Calu3 (cell line): ENCODE measurements around the gene NTMT1. TPM values are rescaled to one million over a fixed set of nuclear protein-coding genes. Genes with fewer than 3 reads are reported as not detected.
A peak's percentile ranks its signal among the peaks of the same experiment; 100 is the strongest.

Experiments used
- BruUV-seq: library from RNA; stranded (reverse); fragments of 400-500 nt; replicated peaks from 2 replicates; lab custom pipeline; 2021; lab: Mats Ljungman, UMichigan
- CTCF ChIA-PET: fragments of 300-600 bp; sonication (Branson Sonifier 250); formaldehyde crosslinking; loops from one replicate; lab custom pipeline; 2022; ENCODE audit warnings: antibody characterized with exemption; lab: Charles Lee
- DNase-seq: peaks from one replicate; pipeline ENCODE4 v3.0.0; 2022
- H3K27ac Mint-ChIP-seq: one replicate; pipeline ENCODE4 v1.8.0; 2022; ENCODE audit warnings: mixed read lengths; ENCODE audit not compliant: unreplicated experiment
- H3K27me3 Mint-ChIP-seq: one replicate; pipeline ENCODE4 v1.8.0; 2022; ENCODE audit warnings: mixed read lengths; ENCODE audit not compliant: unreplicated experiment
- H3K36me3 Mint-ChIP-seq: one replicate; pipeline ENCODE4 v1.8.0; 2022; ENCODE audit warnings: mild to moderate bottlenecking, moderate library complexity, mixed read lengths; ENCODE audit not compliant: insufficient read depth, unreplicated experiment
- H3K4me1 Mint-ChIP-seq: one replicate; pipeline ENCODE4 v1.8.0; 2022; ENCODE audit warnings: mild to moderate bottlenecking, low read depth, mixed read lengths; ENCODE audit not compliant: unreplicated experiment
- H3K4me3 Mint-ChIP-seq: one replicate; pipeline ENCODE4 v1.8.0; 2022; ENCODE audit warnings: mild to moderate bottlenecking, low read depth, moderate library complexity, mixed read lengths; ENCODE audit not compliant: unreplicated experiment
- H3K9me3 Mint-ChIP-seq: one replicate; pipeline ENCODE4 v1.8.0; 2022; ENCODE audit warnings: low read depth, mixed read lengths; ENCODE audit not compliant: unreplicated experiment
- intact Hi-C: fragments of 100-400 bp; cut with micrococcal nuclease; formaldehyde crosslinking; loops from one replicate; pipeline ENCODE4 v1.10.0; 2022; ENCODE audit not compliant: unreplicated experiment
- total RNA-seq: library from RNA; stranded (reverse); gene quantifications from 2 replicates; pipeline ENCODE4 v1.2.3, GENCODE V29; 2022
- TF ChIP-seq, protein P1 (sequence below): fragments of 200-600 bp; IDR thresholded peaks from one replicate; pipeline ENCODE4 v1.8.0; 2022; ENCODE audit warnings: antibody characterized with exemption; ENCODE audit not compliant: unreplicated experiment

The NTMT1 gene
- total RNA-seq, 1 experiment from 2014 or later: 36.1 TPM

DNA sequence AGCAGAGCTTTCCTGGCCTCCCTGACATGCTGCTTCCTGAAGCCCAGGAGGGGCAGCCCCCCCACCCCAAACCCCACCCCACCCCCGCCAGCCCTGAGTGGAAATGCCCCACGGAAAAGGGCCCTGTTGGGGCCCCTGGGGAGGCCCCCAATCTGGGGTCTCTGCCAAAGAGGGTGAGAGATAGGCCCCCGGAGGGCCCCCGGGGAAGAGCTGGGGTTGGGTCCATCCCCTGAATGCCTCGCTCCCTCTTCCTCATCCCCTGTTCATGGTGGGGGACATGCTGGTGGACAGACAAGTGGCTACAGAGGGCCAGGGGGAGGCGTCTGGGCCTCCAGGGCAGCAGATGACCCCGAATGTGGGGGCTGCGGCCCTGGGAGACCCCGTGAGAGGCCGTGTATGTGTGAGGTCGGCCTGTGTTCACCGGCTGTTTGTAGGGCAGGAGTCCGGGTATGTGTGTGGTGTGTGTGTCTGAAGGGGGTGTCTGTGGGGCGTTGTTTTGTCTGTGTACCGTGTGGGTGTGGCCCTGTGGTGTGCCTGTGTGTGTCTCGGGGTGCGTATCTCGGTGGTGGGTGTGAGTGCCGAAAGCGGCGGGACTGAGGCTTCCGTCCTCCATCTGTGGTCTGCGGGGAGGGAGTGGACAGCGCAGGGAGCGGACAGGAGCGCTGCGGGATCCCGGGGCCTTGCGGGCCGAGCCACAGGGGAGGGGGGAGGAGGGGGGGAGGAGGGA lies 16.3 kb upstream of the NTMT1 start:
- BruUV-seq: no TSS peak
- intact Hi-C loops: loop anchor here (5.0 to 10.0 kb wide), 3 partner anchors 112 to 435 kb away; partner anchors contain the start of gene IER5L

DNA sequence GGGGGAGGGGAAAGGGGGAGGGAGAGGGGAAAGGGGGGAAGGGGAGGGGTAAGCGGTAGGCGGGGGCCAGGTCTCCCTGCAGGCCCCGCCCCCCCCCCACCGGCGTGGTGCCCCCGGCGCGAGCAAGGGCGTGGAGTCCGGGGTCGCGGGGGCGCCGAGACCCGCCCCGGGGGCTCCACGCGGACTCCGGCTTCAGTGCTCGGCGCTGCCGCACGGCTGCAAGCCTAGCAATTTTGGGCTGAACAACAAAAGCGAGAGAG lies 15.8 kb upstream of the NTMT1 start:
- Mint-ChIP-seq H3K27ac (peak overlapping the region; percentile 88), H3K36me3 (peaks cover 52% of the 10 kb centered on the region), H3K4me3 (peak overlapping the region; percentile 79), H3K27me3 (no peaks in the 10 kb centered on the region), H3K4me1 (peaks cover 21% of the 10 kb centered on the region), H3K9me3 (no peaks in the 10 kb centered on the region)
- CTCF ChIA-PET: no interaction called here
- intact Hi-C loops: loop anchor here (10.0 kb wide), 2 partner anchors 225 to 435 kb away; partner anchors contain the start of gene IER5L
- TF ChIP-seq, protein P1, sequence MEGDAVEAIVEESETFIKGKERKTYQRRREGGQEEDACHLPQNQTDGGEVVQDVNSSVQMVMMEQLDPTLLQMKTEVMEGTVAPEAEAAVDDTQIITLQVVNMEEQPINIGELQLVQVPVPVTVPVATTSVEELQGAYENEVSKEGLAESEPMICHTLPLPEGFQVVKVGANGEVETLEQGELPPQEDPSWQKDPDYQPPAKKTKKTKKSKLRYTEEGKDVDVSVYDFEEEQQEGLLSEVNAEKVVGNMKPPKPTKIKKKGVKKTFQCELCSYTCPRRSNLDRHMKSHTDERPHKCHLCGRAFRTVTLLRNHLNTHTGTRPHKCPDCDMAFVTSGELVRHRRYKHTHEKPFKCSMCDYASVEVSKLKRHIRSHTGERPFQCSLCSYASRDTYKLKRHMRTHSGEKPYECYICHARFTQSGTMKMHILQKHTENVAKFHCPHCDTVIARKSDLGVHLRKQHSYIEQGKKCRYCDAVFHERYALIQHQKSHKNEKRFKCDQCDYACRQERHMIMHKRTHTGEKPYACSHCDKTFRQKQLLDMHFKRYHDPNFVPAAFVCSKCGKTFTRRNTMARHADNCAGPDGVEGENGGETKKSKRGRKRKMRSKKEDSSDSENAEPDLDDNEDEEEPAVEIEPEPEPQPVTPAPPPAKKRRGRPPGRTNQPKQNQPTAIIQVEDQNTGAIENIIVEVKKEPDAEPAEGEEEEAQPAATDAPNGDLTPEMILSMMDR: no peak
- DNase-seq: no peak
- no TSS peak for BruUV-seq

More for the DNA sequence above, 16.3 kb upstream of the NTMT1 start:
- peaks cover 21% of the 10 kb centered on the region for H3K4me1 Mint-ChIP-seq
- CTCF ChIA-PET: interaction anchor here (0.9 to 1.4 kb wide), 5 partner anchors 14 to 435 kb away, joined by 3 to 10 read pairs (median 5); no protein-coding TSS in a partner anchor
- TF ChIP-seq, protein P1: no peak
- no peaks in the 10 kb centered on the region for H3K27me3 Mint-ChIP-seq
- peaks cover 52% of the 10 kb centered on the region for H3K36me3 Mint-ChIP-seq
- H3K9me3 Mint-ChIP-seq: no peaks in the 10 kb centered on the region
- peak; percentile 70 for DNase-seq
- H3K27ac Mint-ChIP-seq: peak overlapping the region; percentile 88
- peak overlapping the region; percentile 79 for H3K4me3 Mint-ChIP-seq

DNA sequence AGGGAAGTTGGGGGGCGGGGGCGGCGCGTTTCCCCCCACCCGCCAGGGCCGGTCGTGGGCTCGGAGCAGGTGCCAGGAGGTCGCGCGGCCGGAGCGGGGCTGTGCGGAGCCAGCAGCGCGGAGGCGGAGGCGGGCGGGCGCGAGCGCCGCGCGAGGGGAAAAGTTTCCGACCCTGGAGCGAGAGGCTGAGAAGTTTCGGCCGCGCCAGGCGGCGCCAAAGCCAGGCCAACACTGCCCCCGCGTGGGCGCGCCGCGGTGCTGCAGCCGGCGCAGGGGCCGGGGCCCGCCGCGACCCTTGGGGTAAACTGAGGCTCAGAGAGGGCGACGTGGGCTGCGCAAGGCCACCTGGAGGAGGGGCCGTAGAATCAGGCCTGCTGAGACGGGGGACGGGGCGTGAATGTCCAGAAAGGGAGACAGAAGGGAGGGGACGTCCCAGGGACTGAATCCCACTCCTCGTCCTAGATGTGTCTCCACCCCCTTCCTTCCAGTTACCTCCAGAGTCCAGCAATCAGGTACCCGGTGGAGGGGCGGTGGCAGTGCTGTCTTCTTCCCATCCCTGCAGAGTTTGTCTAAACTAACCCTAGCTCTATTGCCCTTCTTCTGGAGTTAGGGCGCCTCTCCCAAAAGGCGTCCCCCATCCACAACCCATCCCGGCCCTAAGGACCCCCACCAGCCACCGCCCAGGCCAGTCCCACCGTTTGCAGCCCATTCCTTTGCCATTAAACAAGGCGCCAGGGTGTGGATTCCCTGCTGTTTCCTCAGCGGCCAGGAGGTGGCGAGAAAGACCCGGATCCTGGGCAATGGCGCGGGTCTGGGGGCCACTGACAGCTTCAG lies 15.3 kb upstream of the NTMT1 start:
- intact Hi-C loops: loop anchor here (10.0 kb wide), 2 partner anchors 226 to 436 kb away; partner anchors contain the start of gene IER5L

DNA sequence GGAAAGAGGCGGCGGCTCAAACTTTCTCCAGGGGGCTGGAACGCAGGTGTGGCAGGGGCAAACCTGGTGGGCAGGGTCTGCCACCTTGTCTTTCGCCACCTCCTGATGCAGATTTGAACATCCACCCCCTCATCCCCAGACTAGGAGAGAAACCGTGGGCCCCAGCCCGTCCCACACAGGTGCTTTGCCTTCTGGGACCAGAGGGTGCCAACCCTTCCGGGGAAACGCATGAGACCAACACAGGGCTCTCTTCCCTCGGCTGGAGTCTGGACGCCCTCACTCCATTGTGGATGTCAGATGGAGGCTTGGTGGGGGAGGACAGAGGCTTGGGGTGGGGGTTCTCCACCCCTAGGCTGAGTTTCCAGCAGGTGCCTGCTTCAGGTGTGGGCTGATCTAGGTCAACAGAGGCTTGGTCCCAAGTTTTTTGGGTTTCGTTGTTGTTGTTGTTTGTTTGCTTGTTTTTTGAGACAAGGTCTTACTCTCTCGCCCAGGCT lies 14.6 kb upstream of the NTMT1 start:
- peak overlapping the region; percentile 79 for H3K4me3 Mint-ChIP-seq
- TF ChIP-seq, protein P1: no peak
- H3K27me3 Mint-ChIP-seq: no peaks in the 10 kb centered on the region
- no peaks in the 10 kb centered on the region for H3K9me3 Mint-ChIP-seq
- CTCF ChIA-PET: interaction anchor here (0.8 to 1.2 kb wide), 3 partner anchors 437 to 480 kb away, joined by 3 to 5 read pairs (median 3); no protein-coding TSS in a partner anchor
- peaks cover 21% of the 10 kb centered on the region for H3K4me1 Mint-ChIP-seq
- intact Hi-C loops: loop anchor here (10.0 kb wide), 2 partner anchors 227 to 437 kb away; partner anchors contain the start of gene IER5L
- H3K27ac Mint-ChIP-seq: no peak overlapping the region
- H3K36me3 Mint-ChIP-seq: peaks cover 52% of the 10 kb centered on the region
- DNase-seq: no peak
- no TSS peak for BruUV-seq

More for the DNA sequence above, 15.3 kb upstream of the NTMT1 start:
- TF ChIP-seq, protein P1: peak; percentile 90
- BruUV-seq: no TSS peak
- Mint-ChIP-seq H3K4me1 (peaks cover 21% of the 10 kb centered on the region), H3K36me3 (peaks cover 52% of the 10 kb centered on the region), H3K9me3 (no peaks in the 10 kb centered on the region), H3K27ac (no peak overlapping the region), H3K27me3 (no peaks in the 10 kb centered on the region), H3K4me3 (peak overlapping the region; percentile 79)
- CTCF ChIA-PET: interaction anchor here (0.8 to 1.2 kb wide), 3 partner anchors 436 to 479 kb away, joined by 3 to 5 read pairs (median 3); no protein-coding TSS in a partner anchor
- peak; percentile 75 for DNase-seq
